ENCODE results near the gene RBBP7. TPM values are rescaled to one million over a fixed set of nuclear protein-coding genes. Genes with fewer than 3 reads are reported as not detected.

RBBP7 gene
- total and polyA plus RNA-seq, 10 of the 15 experiments (the other 5 are each of a cell fraction or from before 2014, with no cell fraction given), result 95.3 to 277 (median 194) TPM

- TF ChIP-seq YY1 (IDR thresholded peaks at IDR 0.05; ENCODE audit: low read depth, low read length) (peak; percentile 46; the same call in 1 of the 2 replicates), GATAD2B (conservative IDR thresholded peaks at IDR 0.05; ENCODE audit: low read depth) (no peak), STAT3 (IDR thresholded peaks at IDR 0.05; ENCODE audit: low read depth, low read length) (0 out of 2 replicates have a peak, but pooled peaks have one; percentile 22), HCFC1 (IDR thresholded peaks at IDR 0.05; ENCODE audit: low read length) (no peak)
Measured at GRCh38 chrX:16892504-16893362, 22.6 kb upstream of the RBBP7 start (continued).

- Histone ChIP-seq H3K4me3 (no peak overlapping the region), H3K9ac (ENCODE audit: control insufficient read depth, insufficient read depth, low read length) (no peak overlapping the region), H3K79me2 (ENCODE audit: control insufficient read depth, insufficient read depth, low read length) (no peaks in the 10 kb centered on the region), H3K36me3 (ENCODE audit: control insufficient read depth in 2 of 2, insufficient read depth in 2 of 2, low read length in 1 of 2) (no peaks in the 10 kb centered on the region), H2AFZ (ENCODE audit: control insufficient read depth, low read depth, low read length) (no peak overlapping the region; the same call in 1 of the 2 replicates), H3K4me2 (ENCODE audit: control insufficient read depth, insufficient read depth) (no peak overlapping the region), H3K4me1 (ENCODE audit: control insufficient read depth, insufficient read depth, low read length) (no peaks in the 10 kb centered on the region), H3K27ac (ENCODE audit: control insufficient read depth, insufficient read depth) (no peak overlapping the region), H3K27me3 (replicated peaks in 1 of 2; ENCODE audit: control insufficient read depth in 2 of 2, insufficient read depth in 2 of 2, low read length in 1 of 2) (peaks cover 0 to 2% of the 10 kb centered on the region in 2 experiments; a peak in 1 of 4 replicates), H3K9me3 (replicated peaks; ENCODE audit: control insufficient read depth, insufficient read depth, low read length) (no peaks in the 10 kb centered on the region), H4K20me1 (ENCODE audit: control insufficient read depth, insufficient read depth) (no peaks in the 10 kb centered on the region)
- peak; percentile 10; the same call in 1 of the 3 replicates for ATAC-seq
- FAIRE-seq, result no peak
- TF ChIP-seq CBX3 (IDR thresholded peaks at IDR 0.05; ENCODE audit: borderline replicate concordance, low read depth) (no peak), SPI1 (IDR thresholded peaks at IDR 0.05; ENCODE audit: borderline replicate concordance, insufficient read depth, low read depth, low read length) (peak; percentile 67)
- DNase-seq (ENCODE audit: low read depth, low spot score), result no peak
- 50% methylated on average over 1 of the region's 1 CpG for WGBS (ENCODE audit: insufficient coverage, insufficient replicate concordance, low lambda C conversion rate, missing lambda C conversion rate)
- BruUV-seq (replicated peaks), result no TSS peak
- ChIA-PET POLR2A (interaction anchor here (0.5 to 1.2 kb wide), 4 partner anchors 12 to 223 kb away, joined by 3 to 6 read pairs (median 3); no protein-coding TSS in a partner anchor), CTCF (interaction anchor here (1.2 to 8.8 kb wide), 12 partner anchors 9 to 161 kb away, joined by 3 to 205 read pairs (median 6); no protein-coding TSS in a partner anchor), RAD21 (ENCODE audit: unreplicated experiment) (interaction anchor here (1.0 to 4.1 kb wide), 4 partner anchors 12 to 236 kb away, joined by 3 to 27 read pairs (median 4); no protein-coding TSS in a partner anchor), SMC1A (ENCODE audit: uncharacterized antibody, unreplicated experiment) (interaction anchor here (0.9 to 8.9 kb wide), 12 partner anchors 10 to 223 kb away, joined by 3 to 109 read pairs (median 7); no protein-coding TSS in a partner anchor)
- intact Hi-C loops (cut with micrococcal nuclease; ENCODE audit: unreplicated experiment) (no loop called here), in situ Hi-C loops (cut with MboI) (no loop called here)
Measured at GRCh38 chrX:16885628-16886027, 15.5 kb upstream of the RBBP7 start.

All from GM12878 (cell line).